Ectodermal cell (in vitro differentiated cells): ENCODE data around the gene SHISA2.
"Not testable (repeated sequence)": the region's sequence is repeated elsewhere in the genome, so short reads cannot be mapped to it uniquely, and the experiment has no call there.

ENCODE experiments used
- H3K27ac ChIP-seq: 2 replicates; pipeline ENCODE4 v1.7.0; 2013; ENCODE audit warnings: mild to moderate bottlenecking, low read depth, low read length; ENCODE audit not compliant: insufficient read depth, poor library complexity, severe bottlenecking
- H3K27me3 ChIP-seq: 2 replicates; pipeline ENCODE4 v1.7.0; 2013; ENCODE audit warnings: mild to moderate bottlenecking, low read length; ENCODE audit not compliant: insufficient read depth, control insufficient read depth, poor library complexity, severe bottlenecking
- H3K36me3 ChIP-seq: one replicate; pipeline ENCODE4 v1.7.0; 2013; ENCODE audit warnings: low read length; ENCODE audit not compliant: control insufficient read depth, insufficient read depth
- H3K4me1 ChIP-seq: one replicate; pipeline ENCODE4 v1.7.0; 2013; ENCODE audit warnings: low read length; ENCODE audit not compliant: control insufficient read depth, insufficient read depth
- H3K4me3 ChIP-seq: 2 replicates; pipeline ENCODE4 v1.7.0; 2013; ENCODE audit warnings: low read depth, low read length, control low read depth; ENCODE audit not compliant: insufficient read depth
- H3K9me3 ChIP-seq: 2 replicates; pipeline ENCODE4 v1.7.0; 2013; ENCODE audit warnings: mild to moderate bottlenecking, low read length, moderate library complexity; ENCODE audit not compliant: control insufficient read depth
- WGBS, 2 experiments: methylation state at CpG; one replicate each; pipeline ENCODE4 v1.1.7; 2013; ENCODE audit warnings: missing lambda C conversion rate in 2 of 2; 5-methylcytosine and 5-hydroxymethylcytosine counted together

SHISA2 gene

DNA sequence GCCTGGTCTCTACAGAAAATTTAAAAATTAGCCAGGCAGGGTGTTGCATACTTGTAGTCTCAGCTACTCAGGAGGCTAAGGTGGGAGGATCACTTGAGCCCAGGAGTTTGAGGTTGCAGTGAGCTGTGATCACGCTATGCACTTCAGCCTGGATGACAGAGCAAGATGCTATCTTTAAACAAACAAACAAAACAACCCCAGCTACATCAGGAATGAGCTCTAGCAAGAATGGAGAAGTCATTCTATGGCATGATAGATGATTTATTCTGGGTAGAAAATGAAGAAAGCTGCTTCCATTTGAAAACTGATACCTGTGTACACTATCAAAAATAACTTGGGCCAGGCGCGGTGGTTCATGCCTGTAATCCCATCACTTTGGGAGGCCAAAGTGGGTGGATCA, 15.8 kb upstream of the SHISA2 start:
- 91 to 92% methylated on average over 2 to 3 of the region's 3 CpGs for WGBS, 2 experiments

DNA sequence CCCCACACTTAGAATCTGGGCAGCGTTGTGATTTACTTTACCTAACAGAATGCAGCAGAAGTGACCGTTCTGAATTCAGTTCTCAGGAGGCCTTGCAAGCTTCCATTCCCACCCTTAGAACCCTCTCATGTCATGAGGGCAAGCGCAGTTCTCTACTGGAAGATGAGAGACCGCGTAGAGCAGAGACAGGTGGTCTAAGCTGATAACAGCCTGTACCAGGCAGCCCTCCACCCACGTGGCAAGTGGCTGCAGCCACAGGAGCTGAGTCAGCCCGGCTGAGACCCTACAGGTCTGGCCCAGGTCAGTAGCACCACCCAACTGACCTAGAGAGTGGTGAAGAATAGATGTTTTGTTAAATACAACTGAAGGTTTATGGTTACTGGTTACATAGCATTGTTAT, 14.7 kb upstream of the SHISA2 start:
- not testable (repeated sequence) for H3K27ac ChIP-seq, H3K4me3 ChIP-seq, H3K4me1 ChIP-seq, H3K9me3 ChIP-seq, H3K36me3 ChIP-seq, H3K27me3 ChIP-seq
- WGBS, 2 experiments, result 91 to 92% methylated on average over 7 of the region's 7 CpGs

More for the DNA sequence above, 15.8 kb upstream of the SHISA2 start:
- Histone ChIP-seq H3K4me3 (no peak overlapping the region), H3K9me3 (no peaks in the 10 kb centered on the region), H3K4me1 (no peaks in the 10 kb centered on the region), H3K27ac (no peak overlapping the region), H3K27me3 (no peaks in the 10 kb centered on the region), H3K36me3 (no peaks in the 10 kb centered on the region)

- Histone ChIP-seq H3K27me3 (no peaks in the 10 kb centered on the region), H3K36me3 (no peaks in the 10 kb centered on the region), H3K27ac (no peak overlapping the region), H3K4me1 (no peaks in the 10 kb centered on the region), H3K4me3 (no peak overlapping the region), H3K9me3 (no peaks in the 10 kb centered on the region)
- 61 to 71% methylated on average over 5 of the region's 5 CpGs for WGBS, 2 experiments
These were observed 11.1 kb upstream of the SHISA2 start for GRCh38 chr13:26062853-26063444.

DNA sequence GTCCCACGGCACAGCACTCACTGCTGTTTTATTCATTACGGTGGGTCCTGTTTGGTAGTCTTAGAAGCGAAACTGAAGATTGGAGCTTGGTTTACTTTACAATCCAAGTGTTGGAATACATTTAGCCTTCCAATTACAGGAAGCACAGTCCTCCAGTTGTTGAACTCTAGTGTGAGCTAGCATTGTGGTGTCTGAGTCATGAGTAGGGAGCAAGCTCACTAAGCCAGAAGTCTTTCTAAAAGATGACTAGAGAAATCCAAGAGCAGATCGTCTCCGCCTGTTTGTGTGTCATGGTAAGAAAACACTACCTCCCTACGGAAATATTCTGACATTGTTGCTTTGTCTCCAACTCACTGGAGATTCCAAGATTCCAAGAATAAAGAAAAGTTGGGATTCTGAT, 10.1 kb upstream of the SHISA2 start:
- Histone ChIP-seq H3K27me3 (no peaks in the 10 kb centered on the region), H3K36me3 (no peaks in the 10 kb centered on the region), H3K9me3 (no peaks in the 10 kb centered on the region), H3K4me1 (no peaks in the 10 kb centered on the region), H3K27ac (no peak overlapping the region), H3K4me3 (no peak overlapping the region)
- WGBS, 2 experiments, result 90 to 93% methylated on average over 5 to 6 of the region's 6 CpGs

GRCh38 chr13:26061256-26061655, 9.4 kb upstream of the SHISA2 start:
- WGBS, 2 experiments, result 83 to 87% methylated on average over 5 of the region's 5 CpGs
- Histone ChIP-seq H3K27ac (no peak overlapping the region), H3K9me3 (no peaks in the 10 kb centered on the region), H3K4me1 (no peaks in the 10 kb centered on the region), H3K36me3 (no peaks in the 10 kb centered on the region), H3K4me3 (no peak overlapping the region), H3K27me3 (peaks cover 4% of the 10 kb centered on the region)

- H3K27me3 ChIP-seq, result peaks cover 9% of the 10 kb centered on the region
- H3K4me1 ChIP-seq, result no peaks in the 10 kb centered on the region
- WGBS, 2 experiments, result 52 to 88% methylated on average over 2 to 4 of the region's 4 CpGs
- no peak overlapping the region for H3K27ac ChIP-seq
- H3K9me3 ChIP-seq, result no peaks in the 10 kb centered on the region
- no peaks in the 10 kb centered on the region for H3K36me3 ChIP-seq
- H3K4me3 ChIP-seq, result no peak overlapping the region
These were observed 8.5 kb upstream of the SHISA2 start for GRCh38 chr13:26060357-26060756.

GRCh38 chr13:26058704-26059103, 6.9 kb upstream of the SHISA2 start:
- H3K9me3 ChIP-seq, result no peaks in the 10 kb centered on the region
- H3K27ac ChIP-seq, result no peak overlapping the region
- H3K36me3 ChIP-seq, result no peaks in the 10 kb centered on the region
- peaks cover 11% of the 10 kb centered on the region for H3K27me3 ChIP-seq
- H3K4me3 ChIP-seq, result no peak overlapping the region
- 89 to 91% methylated on average over 5 to 6 of the region's 6 CpGs for WGBS, 2 experiments
- H3K4me1 ChIP-seq, result no peaks in the 10 kb centered on the region

- Histone ChIP-seq H3K9me3 (no peaks in the 10 kb centered on the region), H3K4me3 (no peak overlapping the region), H3K4me1 (no peaks in the 10 kb centered on the region), H3K27me3 (peaks cover 50% of the 10 kb centered on the region), H3K27ac (no peak overlapping the region), H3K36me3 (no peaks in the 10 kb centered on the region)
These were observed 3.1 kb upstream of the SHISA2 start for GRCh38 chr13:26054896-26055295.

GRCh38 chr13:26053418-26053980, 1.7 kb upstream of the SHISA2 start:
- Histone ChIP-seq H3K27ac (no peak overlapping the region), H3K36me3 (no peaks in the 10 kb centered on the region), H3K4me3 (no peak overlapping the region), H3K9me3 (no peaks in the 10 kb centered on the region), H3K27me3 (peaks cover 64% of the 10 kb centered on the region), H3K4me1 (no peaks in the 10 kb centered on the region)
- 92% methylated on average over 6 of the region's 6 CpGs for WGBS, 2 experiments

GRCh38 chr13:26052337-26052736, 521 bp upstream of the SHISA2 start:
- H3K27me3 ChIP-seq, result peaks cover 73% of the 10 kb centered on the region
- no peaks in the 10 kb centered on the region for H3K9me3 ChIP-seq
- H3K27ac ChIP-seq, result no peak overlapping the region
- WGBS, 2 experiments, result 82 to 88% methylated on average over 10 of the region's 10 CpGs
- H3K36me3 ChIP-seq, result no peaks in the 10 kb centered on the region
- H3K4me1 ChIP-seq, result no peaks in the 10 kb centered on the region
- no peak overlapping the region for H3K4me3 ChIP-seq
